Kidney (tissue), 14 donors: ENCODE measurements around the gene GRIA1. TPM values are rescaled to one million over a fixed set of nuclear protein-coding genes. Genes with fewer than 3 reads are reported as not detected.
A peak's percentile ranks its signal among the peaks of the same experiment; 100 is the strongest.

Experiments used
- DNase-seq, 5 donors: peaks; one replicate each; pipeline ENCODE4 v3.0.0-alpha.2; 2013 to 2020
- FAIRE-seq: peaks from 2 replicates; lab custom pipeline; 2012; peaks lifted over from hg19 to GRCh38; lab: Jason Lieb, UNC
- H3K27ac ChIP-seq, 2 donors: one replicate each; pipeline ENCODE4 v1.7.0; 2013; ENCODE audit warnings: low read depth in 2 of 2, low read length in 2 of 2, inconsistent platforms in 1 of 2
- H3K27me3 ChIP-seq: one replicate; pipeline ENCODE4 v1.7.1; 2013; ENCODE audit warnings: low read length, inconsistent platforms; ENCODE audit not compliant: control insufficient read depth, insufficient read depth
- H3K36me3 ChIP-seq, 3 donors: one replicate each; pipeline versions ENCODE4 v1.7.0 to v1.7.1; 2013; ENCODE audit warnings: low read length in 3 of 3, control low read depth in 1 of 3, inconsistent platforms in 1 of 3; ENCODE audit not compliant: insufficient read depth in 3 of 3, control insufficient read depth in 2 of 3
- H3K4me1 ChIP-seq, 3 donors: one replicate each; pipeline versions ENCODE4 v1.7.0 to v1.7.1; 2013; ENCODE audit warnings: low read length in 3 of 3, inconsistent platforms in 1 of 3, low read depth in 1 of 3; ENCODE audit not compliant: control insufficient read depth in 2 of 3, insufficient read depth in 2 of 3
- H3K4me3 ChIP-seq, 3 donors: one replicate each; pipeline versions ENCODE4 v1.7.0 to v1.8.1; 2013; ENCODE audit warnings: low read length in 3 of 3, control low read depth in 1 of 3, inconsistent platforms in 1 of 3
- H3K9ac ChIP-seq, 3 donors: one replicate each; pipeline versions ENCODE4 v1.7.0 to v1.7.1; 2013; ENCODE audit warnings: low read length in 3 of 3, control low read depth in 1 of 3, inconsistent platforms in 1 of 3
- H3K9me3 ChIP-seq, 3 donors: one replicate each; pipeline versions ENCODE4 v1.7.0 to v1.7.1; 2013; ENCODE audit warnings: low read length in 3 of 3, control low read depth in 1 of 3, inconsistent platforms in 1 of 3; ENCODE audit not compliant: control insufficient read depth in 2 of 3, insufficient read depth in 1 of 3
- CTCF ChIP-seq: IDR thresholded peaks from 3 replicates; pipeline ENCODE4 v1.5.1; 2012; ENCODE audit warnings: mild to moderate bottlenecking, moderate library complexity, borderline replicate concordance; ENCODE audit not compliant: insufficient read depth; ENCODE audit errors: extremely low read depth
- intact Hi-C: fragments of 100-400 bp; cut with DNase I; formaldehyde crosslinking; loops from one replicate; pipeline ENCODE4 v1.11.1; 2022
- polyA plus RNA-seq: library from polyadenylated mRNA; stranded (reverse); fragments of 350-450 nt; fragmentation: Illumina TruSeq; extraction: RNeasy Lipid Tissue Mini Kit (QIAGEN cat#74804); gene quantifications from one replicate; pipeline ENCODE4 v1.2.3, GENCODE V29; 2014; ENCODE audit warnings: low read depth, low replicate concordance; ENCODE audit not compliant: insufficient read depth
- total RNA-seq: library from RNA; stranded (reverse); fragmentation: NEBNext Ultra II Directional; extraction: Animal tissue kit (Norgen Biotek cat#: 25700); gene quantifications from one replicate; pipeline ENCODE4 v1.2.1, GENCODE V29; 2021
- donor health status: control.
- donor health status: control.
- donor health status: control.
- donor health status: control.
- donor health status: control.
- donor health status: DM: yes; HTN: yes; CAD: no.
- donor health status: Normal renal cell carcinoma (clear cell type).

GRIA1 gene
- total and polyA plus RNA-seq, 2 donors from 2014 or later: 0.50 TPM; not detected in 1

GRCh38 chr5:153798830-153799229 lies 308.4 kb downstream of the GRIA1 start:
- Histone ChIP-seq H3K36me3 (no peaks in the 10 kb centered on the region), H3K9me3 (no peaks in the 10 kb centered on the region), H3K27me3 (no peaks in the 10 kb centered on the region), H3K27ac (no peak overlapping the region), H3K4me3 (no peak overlapping the region), H3K4me1 (no peaks in the 10 kb centered on the region), H3K9ac (no peak overlapping the region)
- DNase-seq: peak in 2 of 5 donors; percentile 13 to 25
- FAIRE-seq: no peak
- intact Hi-C loops: no loop called here
- TF ChIP-seq CTCF: no peak

- H3K36me3 ChIP-seq: no peaks in the 10 kb centered on the region
- no peaks in the 10 kb centered on the region for H3K9me3 ChIP-seq
- no peaks in the 10 kb centered on the region for H3K27me3 ChIP-seq
- DNase-seq: no peak
- TF ChIP-seq CTCF: no peak
- intact Hi-C loops: no loop called here
- no peak for FAIRE-seq
- H3K4me3 ChIP-seq: no peak overlapping the region
- no peaks in the 10 kb centered on the region for H3K4me1 ChIP-seq
- no peak overlapping the region for H3K27ac ChIP-seq
- no peak overlapping the region for H3K9ac ChIP-seq
Measured at GRCh38 chr5:153799466-153799865, 309.0 kb downstream of the GRIA1 start.

GRCh38 chr5:153802050-153802821 lies 311.8 kb downstream of the GRIA1 start:
- no peaks in the 10 kb centered on the region for H3K9me3 ChIP-seq
- H3K27ac ChIP-seq: no peak overlapping the region
- no peak for FAIRE-seq
- H3K36me3 ChIP-seq: no peaks in the 10 kb centered on the region
- H3K4me1 ChIP-seq: no peaks in the 10 kb centered on the region
- TF ChIP-seq CTCF: no peak
- H3K27me3 ChIP-seq: no peaks in the 10 kb centered on the region
- intact Hi-C loops: no loop called here
- no peak overlapping the region for H3K4me3 ChIP-seq
- no peak overlapping the region for H3K9ac ChIP-seq
- no peak for DNase-seq
